OCI-LY3 (cell line): ENCODE results near the gene KCNIP1.

Source experiments
- H2AFZ ChIP-seq: fragments of 200-600, 300-600 bp; shearing (Covaris generic); 2 replicates; pipeline ENCODE4 v1.6.0; 2014; ENCODE audit warnings: antibody characterized with exemption, low read depth, low read length
- H3K27ac ChIP-seq: fragments of 200-600, 300-600 bp; sonication (generic); 2 replicates; pipeline ENCODE4 v1.5.1; 2014; ENCODE audit warnings: mild to moderate bottlenecking, low read length, moderate library complexity, mixed read lengths
- H3K27me3 ChIP-seq: fragments of 200-600, 300-600 bp; sonication (generic); 2 replicates; pipeline ENCODE4 v1.6.1; 2014; ENCODE audit warnings: low read depth, low read length, mixed read lengths
- H3K36me3 ChIP-seq: fragments of 200-600, 300-600 bp; sonication (generic); replicated peaks from 2 replicates; pipeline ENCODE3; 2014; ENCODE audit warnings: low read depth, low read length, mixed read lengths
- H3K4me1 ChIP-seq: fragments of 300-600, 200-600 bp; sonication (generic); 2 replicates; pipeline ENCODE4 v1.6.1; 2014; ENCODE audit warnings: low read length, mixed read lengths
- H3K4me2 ChIP-seq: fragments of 200-600, 300-600 bp; sonication (generic); 2 replicates; pipeline ENCODE4 v1.6.1; 2014; ENCODE audit warnings: low read length, mixed read lengths
- H3K4me3 ChIP-seq: fragments of 300-600, 200-600 bp; sonication (generic); 2 replicates; pipeline ENCODE4 v1.5.1; 2014; ENCODE audit warnings: antibody characterized with exemption, mild to moderate bottlenecking, low read length, moderate library complexity
- H3K79me2 ChIP-seq: fragments of 300-600, 200-600 bp; shearing (Covaris generic); 2 replicates; pipeline ENCODE4 v1.6.1; 2014; ENCODE audit warnings: mild to moderate bottlenecking, low read length, mixed read lengths
- H3K9ac ChIP-seq: fragments of 300-600, 200-600 bp; shearing (Covaris generic); 2 replicates; pipeline ENCODE4 v1.6.0; 2014; ENCODE audit warnings: mild to moderate bottlenecking, low read length, moderate library complexity
- H3K9me3 ChIP-seq: fragments of 200-600, 300-600 bp; shearing (Covaris generic); 2 replicates; pipeline ENCODE4 v1.6.1; 2014; ENCODE audit warnings: low read length, mixed read lengths; ENCODE audit not compliant: insufficient read depth
- H4K20me1 ChIP-seq: fragments of 200-600, 300-600 bp; sonication (generic); 2 replicates; pipeline ENCODE4 v1.6.1; 2016; ENCODE audit warnings: low read length, mixed read lengths; ENCODE audit not compliant: insufficient read depth
- CTCF ChIP-seq: fragments of 200-600, 300-600 bp; sonication (generic); IDR thresholded peaks from 2 replicates; pipeline ENCODE4 v1.5.1; 2014; ENCODE audit warnings: antibody characterized with exemption, low read length, low read depth
- EZH2phosphoT487 ChIP-seq: fragments of 200-600 bp; shearing (Covaris generic); IDR thresholded peaks from 2 replicates; pipeline ENCODE4 v1.6.1; 2018; ENCODE audit warnings: antibody characterized with exemption, mixed run types, low read depth

KCNIP1 gene

DNA sequence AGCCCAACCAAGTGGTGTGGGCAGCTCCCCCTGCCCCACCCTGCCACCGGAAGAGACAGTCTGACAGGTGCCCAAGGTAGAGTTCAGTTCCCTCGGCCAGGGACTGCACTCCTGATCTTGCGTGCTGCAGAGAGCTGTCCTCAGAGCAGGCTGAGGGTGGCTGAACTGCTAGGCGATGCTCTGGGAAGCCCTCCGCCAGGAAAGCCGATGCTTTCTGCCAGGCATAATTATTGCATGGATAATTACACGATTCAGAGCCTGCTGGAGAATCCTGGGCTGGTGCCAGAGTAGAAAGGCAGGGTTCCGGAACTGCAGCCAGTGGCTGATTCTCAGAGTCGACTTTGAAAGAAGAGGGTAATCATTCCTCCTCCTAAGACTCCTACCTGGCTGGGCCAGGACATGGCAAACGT is 19.3 kb downstream of the KCNIP1 start:
- H3K4me3 ChIP-seq, result no peak overlapping the region
- no peak overlapping the region for H2AFZ ChIP-seq
- no peaks in the 10 kb centered on the region for H3K9me3 ChIP-seq
- H3K9ac ChIP-seq, result no peak overlapping the region
- H3K4me1 ChIP-seq, result no peaks in the 10 kb centered on the region
- no peaks in the 10 kb centered on the region for H3K36me3 ChIP-seq
- H3K27me3 ChIP-seq, result peaks cover 58% of the 10 kb centered on the region
- no peaks in the 10 kb centered on the region for H3K79me2 ChIP-seq
- TF ChIP-seq CTCF, result no peak
- TF ChIP-seq EZH2phosphoT487, result no peak
- no peaks in the 10 kb centered on the region for H4K20me1 ChIP-seq
- H3K4me2 ChIP-seq, result no peak overlapping the region
- no peak overlapping the region for H3K27ac ChIP-seq

DNA sequence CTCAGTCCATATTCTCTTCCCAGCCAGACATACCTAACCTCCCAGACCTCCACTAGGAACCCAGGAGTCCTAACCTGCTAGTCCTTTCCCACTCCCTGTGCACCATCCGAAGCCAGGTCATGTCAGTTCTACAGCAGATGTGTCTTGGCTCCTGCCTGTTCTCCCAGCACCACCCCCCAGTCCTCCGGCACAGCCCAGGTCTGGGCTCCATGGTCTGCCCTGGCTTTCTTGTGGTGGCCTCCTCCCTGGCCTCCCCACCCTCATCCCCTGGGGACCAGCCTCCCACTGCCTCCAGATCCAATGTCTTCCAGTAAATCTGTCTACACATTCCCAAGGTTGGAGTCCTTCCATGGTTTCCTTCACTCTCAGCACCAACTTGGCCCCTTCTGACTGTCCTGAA is 20.0 kb downstream of the KCNIP1 start:
- Histone ChIP-seq H3K4me2 (no peak overlapping the region), H3K4me1 (no peaks in the 10 kb centered on the region), H3K4me3 (no peak overlapping the region), H3K27ac (no peak overlapping the region), H3K36me3 (no peaks in the 10 kb centered on the region), H3K27me3 (peaks cover 51% of the 10 kb centered on the region), H2AFZ (no peak overlapping the region), H4K20me1 (no peaks in the 10 kb centered on the region), H3K9ac (no peak overlapping the region), H3K9me3 (no peaks in the 10 kb centered on the region), H3K79me2 (no peaks in the 10 kb centered on the region)
- TF ChIP-seq EZH2phosphoT487 (no peak), CTCF (no peak)

- Histone ChIP-seq H4K20me1 (no peaks in the 10 kb centered on the region), H2AFZ (no peak overlapping the region), H3K4me1 (no peaks in the 10 kb centered on the region), H3K27me3 (peaks cover 46% of the 10 kb centered on the region), H3K9me3 (no peaks in the 10 kb centered on the region), H3K36me3 (no peaks in the 10 kb centered on the region), H3K27ac (no peak overlapping the region), H3K79me2 (no peaks in the 10 kb centered on the region), H3K4me3 (no peak overlapping the region), H3K9ac (no peak overlapping the region), H3K4me2 (no peak overlapping the region)
- no peak for TF ChIP-seq EZH2phosphoT487
- no peak for TF ChIP-seq CTCF
These were observed 20.8 kb downstream of the KCNIP1 start for GRCh38 chr5:170524576-170524975.

GRCh38 chr5:170525470-170526211 is 21.8 kb downstream of the KCNIP1 start:
- peaks cover 36% of the 10 kb centered on the region for H3K27me3 ChIP-seq
- no peak overlapping the region for H3K4me2 ChIP-seq
- H3K27ac ChIP-seq, result no peak overlapping the region
- no peaks in the 10 kb centered on the region for H3K36me3 ChIP-seq
- no peaks in the 10 kb centered on the region for H3K4me1 ChIP-seq
- no peaks in the 10 kb centered on the region for H3K9me3 ChIP-seq
- H3K4me3 ChIP-seq, result no peak overlapping the region
- no peaks in the 10 kb centered on the region for H3K79me2 ChIP-seq
- TF ChIP-seq CTCF (no peak), EZH2phosphoT487 (no peak)
- no peak overlapping the region for H3K9ac ChIP-seq
- H2AFZ ChIP-seq, result no peak overlapping the region
- H4K20me1 ChIP-seq, result no peaks in the 10 kb centered on the region
